ENCODE results near the gene TBC1D22A.
"Not testable (repeated sequence)": the region's sequence is repeated elsewhere in the genome, so short reads cannot be mapped to it uniquely, and the experiment has no call there.

TBC1D22A gene

DNA sequence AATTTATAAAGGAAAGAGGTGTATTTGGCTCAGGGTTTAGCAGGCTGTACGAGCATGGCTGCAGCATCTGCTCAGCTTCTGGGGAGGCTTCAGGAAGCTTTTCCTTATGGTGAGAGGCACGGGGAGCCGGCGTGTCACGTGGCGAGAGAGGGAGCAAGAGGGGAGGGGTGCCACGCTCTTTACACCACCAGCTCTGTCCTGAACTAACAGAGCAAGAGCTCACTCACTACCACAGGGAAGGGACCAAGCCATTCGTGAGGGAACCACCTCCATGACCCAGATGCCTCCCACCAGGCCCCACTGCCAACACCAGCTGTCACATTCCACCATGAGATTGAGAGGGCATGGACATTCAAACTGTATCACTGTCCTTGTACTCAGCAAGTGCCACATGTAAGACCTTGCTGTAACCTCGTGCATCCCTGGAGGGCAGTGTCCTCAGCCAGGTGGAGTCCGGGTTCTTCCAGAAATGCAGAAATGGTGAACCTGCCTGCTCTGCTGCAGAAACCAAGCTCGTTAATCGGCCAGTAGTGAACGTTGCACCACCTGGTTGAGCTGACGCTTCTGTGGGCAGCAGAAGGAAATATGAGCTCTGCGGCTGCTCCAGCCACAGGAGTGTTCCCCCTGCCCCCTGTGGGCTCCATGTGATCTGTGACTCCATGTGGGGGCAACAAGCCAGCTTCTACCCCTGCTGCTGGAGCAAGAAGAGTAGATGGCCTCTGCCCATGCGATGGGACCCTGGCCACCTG, 368.6 kb downstream of the TBC1D22A start:
- no peak for DNase-seq (ENCODE audit: extremely low spot score, insufficient read length, low read depth)
- FAIRE-seq: no peak

DNA sequence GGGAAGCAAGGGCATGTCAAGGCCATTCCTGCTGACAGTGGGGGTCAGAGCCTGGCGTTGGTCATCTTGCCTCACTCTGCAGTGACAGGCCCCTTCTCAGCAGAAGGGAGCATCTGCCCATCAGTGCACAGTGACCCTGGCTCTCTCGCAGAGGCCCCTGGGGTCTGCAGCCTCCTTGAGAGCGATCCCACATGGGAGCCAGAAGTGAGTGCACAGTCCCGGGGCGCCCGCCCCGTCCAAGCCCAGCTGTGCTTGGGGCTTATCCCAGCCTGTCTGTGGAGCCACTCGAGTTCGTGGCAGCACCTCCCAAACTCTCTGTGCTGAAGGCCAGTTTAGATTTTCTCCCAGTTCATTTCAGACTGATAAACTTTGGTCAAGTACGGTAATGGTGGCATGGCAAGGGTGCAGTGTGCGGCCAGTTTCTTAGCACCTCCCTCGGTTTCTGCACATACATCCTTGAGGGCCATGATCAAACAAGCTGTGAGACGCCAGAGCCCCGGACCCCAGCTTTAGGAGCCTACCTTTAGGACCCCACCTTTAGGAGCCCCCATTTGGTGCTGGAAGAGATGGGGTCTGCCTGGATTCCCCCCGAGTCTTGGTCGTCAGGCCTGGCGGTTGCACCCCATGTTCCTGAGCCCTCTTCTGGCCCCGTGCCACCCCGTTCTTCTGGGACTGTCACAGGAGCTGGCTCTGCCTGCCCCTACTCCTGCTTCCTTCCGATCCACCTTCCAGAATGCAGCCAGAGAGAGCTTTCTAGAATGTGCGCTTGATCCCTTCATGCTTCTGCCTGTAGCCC, 369.4 kb downstream of the TBC1D22A start:
- no peak for FAIRE-seq

DNA sequence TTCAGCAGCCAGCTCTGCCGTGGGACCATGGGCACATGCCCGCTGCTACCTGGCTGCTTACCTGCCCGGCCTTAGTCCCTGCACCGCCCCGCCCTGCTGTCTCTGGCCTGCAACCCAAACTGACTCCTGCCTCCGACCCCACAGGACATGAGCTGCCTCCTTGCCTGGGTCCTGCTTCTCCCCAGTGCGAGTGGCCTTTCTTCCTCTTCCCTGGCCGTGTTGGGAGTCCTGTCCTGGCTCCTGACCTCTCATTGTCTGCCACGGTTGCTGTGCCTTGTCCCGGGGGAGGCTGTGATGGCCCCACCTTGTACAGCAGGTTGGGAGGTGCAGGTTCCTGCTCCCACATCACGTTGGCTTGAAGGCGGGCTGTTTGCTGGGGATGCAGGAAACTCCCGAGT, 370.0 kb downstream of the TBC1D22A start:
- FAIRE-seq (no peak), DNase-seq (ENCODE audit: extremely low spot score, insufficient read length, low read depth) (no peak)

More for the DNA sequence above, 369.4 kb downstream of the TBC1D22A start:
- DNase-seq (ENCODE audit: extremely low spot score, insufficient read length, low read depth): no peak

DNA sequence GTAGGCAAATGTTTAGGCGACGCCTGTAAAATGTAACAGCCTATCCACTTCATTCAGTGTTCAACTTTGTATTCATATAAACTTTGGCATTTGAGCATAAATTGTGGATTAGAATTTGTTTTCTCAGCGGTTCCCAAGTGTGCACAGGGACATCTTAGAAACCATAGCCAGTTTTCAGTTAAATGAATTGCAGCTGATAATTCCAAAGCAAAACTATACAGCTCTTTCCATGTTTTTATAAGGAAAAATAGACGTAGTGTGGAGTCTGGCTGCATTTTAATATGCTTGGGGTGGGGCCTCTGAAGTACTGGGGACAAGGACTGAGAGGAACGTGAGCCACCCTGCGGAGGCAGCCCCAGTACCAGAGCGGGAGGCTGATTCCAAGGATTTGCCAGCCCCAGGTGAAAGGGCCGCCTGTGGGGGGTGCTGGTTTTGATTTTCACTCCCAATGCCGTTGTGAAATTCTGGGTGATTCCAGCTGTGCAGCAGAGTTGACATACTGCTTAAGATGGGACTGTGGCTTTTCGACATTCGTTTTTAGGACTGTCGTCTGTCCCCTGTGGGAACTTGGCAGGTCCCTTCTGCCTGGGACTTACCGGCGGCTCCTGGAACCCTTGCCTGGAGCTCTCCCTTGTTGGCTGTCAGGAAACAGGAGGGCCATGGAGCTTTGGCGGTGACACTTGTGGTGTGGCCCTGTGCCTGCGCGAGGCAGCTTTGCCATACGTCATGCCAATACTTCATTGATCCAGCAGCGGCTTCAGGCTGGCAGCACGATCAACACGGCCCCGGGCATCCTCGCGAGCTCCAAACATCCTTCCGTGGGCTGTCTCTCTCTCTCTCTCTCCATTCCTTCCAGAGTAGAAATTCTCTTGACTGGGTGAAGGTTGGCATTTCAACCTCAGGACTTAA, 370.9 kb downstream of the TBC1D22A start:
- FAIRE-seq (no peak), DNase-seq (ENCODE audit: extremely low spot score, insufficient read length, low read depth) (no peak)

DNA sequence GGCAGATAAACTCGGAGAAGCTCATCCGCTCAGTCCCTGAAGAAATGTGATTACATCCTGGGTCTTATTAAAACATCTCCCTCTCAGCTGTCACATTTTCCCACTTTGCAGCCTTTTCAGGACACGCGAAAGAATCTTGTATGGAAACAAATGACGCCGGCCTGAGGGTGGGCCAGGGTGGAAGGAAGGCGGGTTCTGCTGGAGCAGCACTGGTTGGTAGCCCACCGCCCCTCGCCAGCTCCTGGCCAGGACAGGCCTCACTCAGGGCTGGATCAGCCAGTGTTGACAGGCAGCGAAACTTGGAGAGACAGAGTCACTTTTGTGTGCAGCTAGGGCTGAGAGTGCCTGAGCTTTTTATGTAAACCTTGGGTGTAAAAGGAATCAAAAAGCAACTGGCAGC, 371.8 kb downstream of the TBC1D22A start:
- FAIRE-seq: no peak

DNA sequence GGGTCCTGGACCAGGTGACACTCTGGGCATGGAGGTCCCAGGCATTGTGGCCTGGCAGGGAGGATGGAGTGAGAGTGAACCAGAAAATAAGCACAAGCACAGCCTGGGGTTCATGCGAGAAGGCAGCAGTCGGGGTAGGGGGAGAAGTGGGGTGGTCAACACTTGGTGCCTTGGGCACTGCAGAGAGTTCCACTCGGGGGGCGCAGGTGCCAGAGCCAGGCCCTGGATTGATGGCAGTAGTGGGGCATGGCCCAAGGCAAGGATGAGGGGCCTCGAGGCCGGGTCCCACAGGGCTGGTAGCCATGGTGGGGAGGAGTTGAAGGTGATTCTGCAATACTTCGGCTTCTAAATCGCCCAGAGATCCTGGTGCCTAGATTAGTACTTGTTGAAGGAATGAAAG, 372.9 kb downstream of the TBC1D22A start:
- FAIRE-seq: no peak
- DNase-seq (ENCODE audit: extremely low spot score, insufficient read length, low read depth): no peak

More for the DNA sequence above, 371.8 kb downstream of the TBC1D22A start:
- DNase-seq (ENCODE audit: extremely low spot score, insufficient read length, low read depth): no peak

DNA sequence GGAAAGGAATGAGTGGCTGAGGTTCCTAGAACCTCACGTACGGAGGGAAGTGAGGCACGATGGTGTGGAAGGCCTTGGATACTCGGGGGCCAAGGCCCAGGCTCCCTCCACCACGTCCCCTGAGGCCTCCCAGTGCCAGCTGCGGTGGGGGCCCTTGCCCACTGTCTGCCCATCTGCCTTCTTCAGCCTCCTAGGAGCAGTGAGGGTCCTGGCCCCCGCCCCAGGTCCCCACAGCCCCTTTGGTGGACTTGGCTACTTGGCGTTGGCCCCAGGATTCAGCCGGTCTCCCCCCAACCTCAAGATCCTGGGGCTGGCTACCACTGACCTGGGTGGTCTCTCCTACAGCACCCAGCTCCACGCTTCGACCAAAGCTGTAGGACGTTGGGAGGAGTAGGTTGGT, 373.6 kb downstream of the TBC1D22A start:
- FAIRE-seq: no peak

DNA sequence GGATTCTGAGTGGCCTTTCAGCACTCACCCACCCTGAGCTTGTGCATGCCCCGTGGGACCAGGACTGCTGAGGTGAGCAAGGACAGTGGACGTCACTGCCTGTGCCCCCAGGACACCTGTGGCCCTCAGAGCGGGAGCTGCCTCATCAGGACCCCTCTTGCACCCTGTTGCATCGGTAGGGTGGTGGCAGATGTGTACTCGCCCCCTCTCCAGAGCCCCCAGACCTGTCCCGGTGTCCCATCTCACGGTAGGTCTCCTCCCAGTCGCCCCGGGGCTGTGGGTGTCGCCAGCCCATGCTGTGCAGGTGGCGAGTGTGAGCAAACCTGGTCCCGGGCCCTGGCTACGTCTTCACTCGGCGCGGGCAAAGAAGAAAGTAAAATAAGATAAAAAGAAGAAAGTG, 374.2 kb downstream of the TBC1D22A start:
- no peak for FAIRE-seq

More for the DNA sequence above, 373.6 kb downstream of the TBC1D22A start:
- no peak for DNase-seq (ENCODE audit: extremely low spot score, insufficient read length, low read depth)

DNA sequence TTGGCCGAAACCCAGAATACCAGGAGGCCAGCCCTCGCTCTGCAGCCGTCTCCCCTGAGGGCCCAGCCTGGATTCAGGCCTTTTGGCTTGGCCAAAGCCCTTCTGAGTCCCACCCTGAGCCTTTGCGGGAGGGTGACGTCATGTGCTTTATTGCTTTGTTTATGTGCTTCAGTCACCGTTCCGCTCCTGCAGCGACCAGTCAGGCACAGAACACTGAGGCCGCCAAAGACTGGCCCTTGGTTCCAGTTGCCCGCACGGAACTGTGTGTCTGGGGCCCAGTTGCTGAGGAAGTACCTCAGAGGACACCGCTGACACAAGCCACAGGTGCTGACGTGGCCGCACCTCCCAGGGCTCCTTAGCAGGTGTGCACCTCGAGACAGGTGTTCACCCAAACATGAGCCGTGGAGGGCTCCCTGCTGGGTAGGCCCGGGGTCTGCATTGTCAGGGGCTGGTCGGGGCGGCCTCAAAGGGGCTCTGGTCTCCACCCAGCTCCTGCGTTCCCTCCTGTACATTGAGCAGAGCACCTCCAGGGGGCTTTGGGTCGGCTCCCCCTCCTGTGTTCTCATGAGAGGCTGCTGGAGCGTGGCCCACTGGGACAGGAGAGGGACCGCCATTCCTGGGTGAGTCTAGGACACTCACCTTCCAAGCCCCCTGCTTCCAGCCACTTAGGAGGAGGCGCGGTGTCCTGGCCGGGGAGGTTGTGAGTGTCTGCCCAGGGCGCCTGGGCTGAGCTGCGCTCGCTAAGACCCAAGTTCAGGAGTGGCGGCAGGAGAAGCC, 376.8 kb downstream of the TBC1D22A start:
- no peak for DNase-seq (ENCODE audit: extremely low spot score, insufficient read length, low read depth)
- no peak for FAIRE-seq

More for the DNA sequence above, 374.2 kb downstream of the TBC1D22A start:
- no peak for DNase-seq (ENCODE audit: extremely low spot score, insufficient read length, low read depth)

DNA sequence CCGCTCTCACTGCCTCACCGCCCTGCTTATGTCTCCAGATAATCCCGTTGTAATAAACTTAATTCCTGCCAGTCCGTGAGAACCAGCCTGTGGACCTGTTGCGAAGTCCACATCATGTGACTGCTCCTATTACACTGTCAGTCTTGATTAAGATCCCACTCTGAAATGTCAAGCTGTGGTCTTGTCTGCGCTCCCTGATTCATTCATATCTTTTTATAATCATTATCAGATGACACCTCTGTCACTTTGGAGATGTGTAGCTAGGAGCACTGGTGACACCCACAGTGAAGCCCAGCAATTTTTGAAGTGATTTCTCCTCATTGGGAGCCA, 377.3 kb downstream of the TBC1D22A start:
- DNase-seq (ENCODE audit: extremely low spot score, insufficient read length, low read depth) (no peak), FAIRE-seq (no peak)

DNA sequence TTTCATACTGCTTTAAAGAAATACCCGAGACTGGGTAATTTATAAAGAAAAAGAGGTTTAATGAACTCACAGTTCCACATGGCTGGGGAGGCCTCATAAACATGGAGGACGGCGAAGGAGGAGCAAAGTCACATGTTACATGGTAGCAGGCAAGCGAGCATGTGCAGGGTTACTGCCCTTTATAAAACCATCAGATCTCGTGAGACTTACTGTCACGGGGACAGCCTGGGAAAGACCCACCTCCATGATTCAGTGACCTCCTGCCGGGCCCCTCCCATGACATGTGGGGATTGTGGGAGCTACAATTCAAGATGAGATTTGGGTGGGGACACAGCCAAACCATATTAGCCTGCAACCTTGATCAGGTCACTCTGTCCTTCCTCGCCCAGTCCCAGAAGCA, 378.5 kb downstream of the TBC1D22A start:
- DNase-seq (ENCODE audit: extremely low spot score, insufficient read length, low read depth); FAIRE-seq: not testable (repeated sequence)

DNA sequence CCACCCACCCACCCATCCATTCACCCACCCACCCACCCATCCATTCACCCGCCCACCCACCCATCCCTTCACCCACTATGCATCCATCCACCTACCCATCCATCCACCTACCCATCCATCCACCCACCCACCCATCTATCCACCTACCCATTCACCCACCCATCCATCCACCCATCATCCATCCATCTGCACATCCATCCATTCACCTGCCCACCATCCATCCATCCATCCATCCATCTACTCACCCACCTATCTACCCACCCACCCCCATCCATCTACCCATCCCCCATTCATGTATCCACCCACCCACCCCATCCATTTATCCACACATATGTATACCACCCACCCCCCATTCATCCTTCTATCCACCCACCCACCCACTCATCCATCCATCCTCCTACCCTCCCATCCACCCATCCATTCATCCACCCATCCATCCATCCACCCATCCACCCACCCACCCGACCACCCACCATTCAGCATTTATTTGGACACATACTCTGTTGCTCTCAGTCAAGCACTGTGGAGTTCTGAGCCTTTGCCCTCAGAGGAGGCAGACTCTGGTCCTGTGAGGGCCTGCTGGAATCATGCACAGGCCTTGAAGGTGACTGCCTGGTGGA, 380.1 kb downstream of the TBC1D22A start:
- DNase-seq (ENCODE audit: extremely low spot score, insufficient read length, low read depth): no peak
- no peak for FAIRE-seq

DNA sequence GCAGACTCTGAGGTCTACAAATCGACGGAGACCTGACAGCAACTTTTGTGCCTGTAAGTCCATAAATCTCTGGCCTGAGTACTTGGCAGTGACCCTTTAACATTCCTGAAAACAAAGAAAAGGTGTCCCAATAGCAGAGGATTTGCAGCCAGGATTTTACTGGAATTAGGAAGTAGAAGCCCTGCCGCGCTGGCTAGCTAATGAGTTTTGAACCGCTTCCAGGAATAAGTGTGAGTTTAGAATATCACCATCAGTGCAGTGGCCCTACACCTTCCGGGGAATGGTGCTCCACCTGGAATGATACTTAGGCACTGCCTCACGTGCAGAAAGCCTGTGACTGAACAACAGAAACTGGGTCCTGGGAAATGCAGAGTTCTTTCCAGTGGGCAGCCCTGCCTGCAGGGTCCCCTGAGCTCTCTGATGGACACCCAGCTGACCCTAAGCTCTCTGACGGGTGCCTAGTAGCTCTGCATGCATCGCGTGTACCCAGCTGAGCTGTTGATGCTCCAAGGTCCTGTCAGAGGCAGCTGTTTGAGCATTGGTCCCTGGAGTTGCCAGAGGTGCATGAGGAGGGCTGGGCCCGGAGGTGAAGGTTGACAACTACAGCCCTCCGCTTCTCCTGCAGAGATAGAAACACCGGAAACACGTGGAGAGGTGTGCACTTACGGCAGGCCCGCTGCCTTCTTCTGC, 380.9 kb downstream of the TBC1D22A start:
- no peak for FAIRE-seq
- no peak for DNase-seq (ENCODE audit: extremely low spot score, insufficient read length, low read depth)

DNA sequence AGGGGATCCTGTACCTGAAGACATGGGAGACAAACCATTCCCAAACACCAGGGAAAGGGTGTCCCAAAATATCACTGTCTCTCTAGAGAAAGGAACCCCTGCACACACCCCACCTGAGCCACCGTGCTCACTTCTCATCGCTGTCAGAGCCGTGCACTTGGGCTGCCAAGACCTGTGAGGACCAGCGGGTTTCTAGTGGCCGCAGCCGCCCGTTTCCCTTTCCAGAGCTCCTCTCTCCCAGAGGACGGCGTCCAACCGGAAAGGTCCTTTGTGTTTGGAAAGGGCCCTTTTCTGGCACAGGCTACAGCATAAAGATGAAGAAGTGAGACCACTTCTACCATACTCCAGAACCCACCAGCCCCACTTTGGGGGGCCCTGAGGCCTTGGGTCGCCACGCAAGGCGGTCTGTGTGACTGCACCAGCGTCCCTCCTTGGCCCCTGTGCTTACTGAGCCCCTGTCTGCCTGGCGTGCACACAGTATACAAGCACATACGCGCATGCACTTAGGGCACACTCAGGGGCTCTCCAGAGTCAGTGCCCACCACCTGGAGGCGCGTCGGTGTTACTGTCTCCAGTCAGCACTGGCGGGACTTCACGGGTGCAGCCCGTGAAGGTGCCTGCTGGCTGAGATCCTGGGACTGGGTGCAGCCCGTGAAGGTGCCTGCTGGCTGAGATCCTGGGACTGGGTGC, 381.8 kb downstream of the TBC1D22A start:
- no peak for FAIRE-seq

DNA sequence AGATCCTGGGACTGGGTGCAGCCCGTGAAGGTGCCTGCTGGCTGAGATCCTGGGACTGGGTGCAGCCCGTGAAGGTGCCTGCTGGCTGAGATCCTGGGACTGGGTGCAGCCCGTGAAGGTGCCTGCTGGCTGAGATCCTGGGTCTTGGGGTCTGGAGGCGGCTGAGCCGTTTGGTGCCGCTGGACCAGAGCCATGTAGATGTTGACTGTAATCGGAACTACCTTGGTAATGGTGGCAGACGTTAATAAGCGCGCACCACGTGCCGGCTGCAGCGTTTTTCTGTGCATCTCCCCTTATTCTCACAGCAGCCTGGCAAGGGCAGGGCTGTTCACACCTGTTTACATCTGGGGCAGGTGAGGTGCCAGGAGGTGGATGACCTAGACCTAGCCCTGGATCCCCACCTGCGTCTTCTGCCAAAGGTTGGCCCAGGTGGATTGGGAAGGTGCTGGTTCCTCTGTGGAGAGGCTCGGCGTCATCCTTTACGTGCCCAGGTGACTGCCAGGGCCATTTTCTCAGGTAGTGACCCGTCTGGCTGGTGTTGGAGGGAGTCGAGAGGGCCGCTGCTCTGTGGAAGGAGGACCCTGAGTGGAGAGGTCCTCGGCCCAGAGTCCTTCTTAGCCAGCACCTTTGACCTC, 382.5 kb downstream of the TBC1D22A start:
- DNase-seq (ENCODE audit: extremely low spot score, insufficient read length, low read depth): no peak

More for the DNA sequence above, 381.8 kb downstream of the TBC1D22A start:
- no peak for DNase-seq (ENCODE audit: extremely low spot score, insufficient read length, low read depth)

DNA sequence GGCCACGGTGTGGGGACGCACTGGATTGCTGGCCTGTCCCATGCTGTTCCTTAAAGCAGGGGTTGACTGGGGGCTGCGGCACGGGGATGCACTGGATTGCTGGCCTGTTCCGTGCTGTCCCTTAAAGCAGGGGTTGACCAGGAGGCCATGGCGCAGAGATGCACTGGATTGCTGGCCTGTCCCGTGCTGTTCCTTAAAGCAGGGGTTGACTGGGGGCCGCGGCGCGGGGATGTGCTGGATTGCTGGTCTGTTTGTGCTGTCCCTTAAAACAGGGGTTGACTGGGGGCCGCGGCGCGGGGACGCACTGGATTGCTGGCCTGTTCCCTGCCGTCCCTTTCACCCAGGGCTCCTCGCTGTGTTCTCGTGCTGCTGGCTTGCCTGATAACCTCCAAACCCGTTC, 383.4 kb downstream of the TBC1D22A start:
- FAIRE-seq: no peak
- DNase-seq (ENCODE audit: extremely low spot score, insufficient read length, low read depth): no peak

More for the DNA sequence above, 382.5 kb downstream of the TBC1D22A start:
- FAIRE-seq: no peak

DNA sequence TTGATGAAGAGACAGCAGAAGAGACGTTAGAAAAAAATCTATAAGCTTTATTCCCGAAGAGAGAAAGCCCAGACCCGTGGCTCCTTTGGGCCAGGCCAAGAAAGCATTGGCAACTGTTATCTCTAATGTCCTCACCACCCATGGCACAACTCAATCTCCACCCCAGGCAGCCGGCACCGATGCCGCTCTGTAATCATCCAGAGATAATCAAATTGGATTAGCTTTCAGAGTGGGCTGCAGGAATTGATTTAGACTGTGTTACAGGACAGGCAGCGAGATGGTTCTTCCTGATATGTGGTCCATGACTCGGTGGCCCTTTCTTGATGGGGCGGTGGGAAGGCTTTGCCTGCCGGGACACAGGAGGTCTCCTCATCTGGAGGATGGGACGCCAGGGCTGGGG, 383.9 kb downstream of the TBC1D22A start:
- FAIRE-seq (no peak), DNase-seq (ENCODE audit: extremely low spot score, insufficient read length, low read depth) (no peak)

DNA sequence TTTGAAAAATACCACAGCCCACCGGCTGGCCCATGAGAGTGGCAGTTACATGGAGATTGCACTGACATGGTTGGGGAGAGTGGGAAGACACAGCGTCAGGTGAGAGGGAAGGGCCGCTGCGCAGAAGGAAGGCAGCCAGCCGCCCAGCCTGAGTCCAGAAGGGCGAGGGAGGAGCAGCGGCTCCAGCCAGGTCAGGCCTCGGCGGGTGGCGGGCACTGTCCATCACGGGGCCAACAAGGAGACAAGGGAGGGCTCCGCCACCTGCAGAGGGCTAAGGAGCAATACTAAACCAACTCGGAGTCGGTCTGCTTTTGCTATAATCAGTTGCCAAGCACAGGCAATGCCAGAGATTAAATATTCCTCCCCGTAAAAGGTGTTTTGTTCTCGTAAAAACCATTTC, 384.5 kb downstream of the TBC1D22A start:
- FAIRE-seq: no peak
- DNase-seq (ENCODE audit: extremely low spot score, insufficient read length, low read depth): no peak
